ENCODE data around the gene ZNF683. TPM values are rescaled to one million over a fixed set of nuclear protein-coding genes. Genes with fewer than 3 reads are reported as not detected.

ZNF683 gene
- total and polyA plus RNA-seq, 9 of the 15 experiments (the other 6 are each of a cell fraction or from before 2014, with no cell fraction given), result not detected

DNA sequence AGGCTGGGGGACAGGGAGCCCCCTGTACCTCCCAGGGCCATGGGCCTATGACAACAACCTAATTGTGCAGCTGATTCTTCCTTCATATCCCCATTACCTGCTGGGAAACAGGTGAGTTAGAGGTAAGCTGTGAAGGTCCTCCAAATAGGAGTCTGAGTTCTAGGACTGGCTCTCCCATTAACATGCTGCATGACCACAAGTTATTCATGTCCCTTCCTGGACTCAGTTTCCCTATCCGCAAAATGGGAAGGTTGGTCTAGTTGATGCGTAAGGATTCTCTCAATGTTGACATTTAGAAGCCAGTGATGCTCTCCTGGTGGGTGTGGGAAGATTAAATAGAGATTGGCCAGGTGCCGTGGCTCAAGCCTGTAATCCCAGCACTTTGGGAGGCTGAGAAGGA, 4.1 kb downstream of the ZNF683 start:
- Histone ChIP-seq H3K36me3 (ENCODE audit: control insufficient read depth, insufficient read depth, low read length) (no peaks in the 10 kb centered on the region), H4K20me1 (replicated peaks; ENCODE audit: control insufficient read depth, insufficient read depth, low read length) (no peaks in the 10 kb centered on the region), H2AFZ (ENCODE audit: low read depth, low read length) (no peak overlapping the region), H3K27ac (ENCODE audit: extremely low read depth, low read depth, low read length) (no peak overlapping the region), H3K9me3 (replicated peaks; ENCODE audit: control insufficient read depth, insufficient read depth, low read depth, low read length) (peaks cover 4% of the 10 kb centered on the region; the same call in 1 of the 2 replicates), H3K79me2 (ENCODE audit: control insufficient read depth, insufficient read depth, low read length) (no peaks in the 10 kb centered on the region), H3K9me1 (ENCODE audit: control insufficient read depth, insufficient read depth, low read length) (no peaks in the 10 kb centered on the region), H3K27me3 (ENCODE audit: control insufficient read depth in 2 of 2, insufficient read depth in 2 of 2, low read length in 2 of 2) (no peaks in the 10 kb centered on the region), H3K4me3 (no peak overlapping the region), H3K4me1 (replicated peaks in 1 of 2; ENCODE audit: control insufficient read depth in 2 of 2, insufficient read depth in 2 of 2, low read length in 2 of 2) (peaks cover 0 to 9% of the 10 kb centered on the region in 2 experiments; a peak in 3 of 5 replicates), H3K9ac (ENCODE audit: insufficient read depth in 1 of 2, low read depth in 2 of 2, low read length in 2 of 2) (no peak overlapping the region), H3K4me2 (ENCODE audit: insufficient read depth, low read length) (no peak overlapping the region)
- 64% methylated on average over 3 of the region's 3 CpGs for WGBS (ENCODE audit: insufficient coverage, low coverage, missing lambda C conversion rate)
- TF ChIP-seq ZNF121 (CRISPR knock-in tag; conservative IDR thresholded peaks at IDR 0.05) (peak; percentile 58), ADNP (tag; IDR thresholded peaks at IDR 0.05) (0 out of 2 replicates have a peak, but pooled peaks have one; percentile 25), SREBF2 (CRISPR knock-in tag; IDR thresholded peaks at IDR 0.05) (no peak), RAD51 (IDR thresholded peaks at IDR 0.05; ENCODE audit: borderline replicate concordance, low read depth) (no peak), BCOR (IDR thresholded peaks at IDR 0.05) (peak; percentile 77), RBM25 (IDR thresholded peaks at IDR 0.05; ENCODE audit: low read depth, low read length, severe bottlenecking) (peak; percentile 62), KDM1A (IDR thresholded peaks at IDR 0.05) (peak in 1 of 2 experiments; percentile 31; a peak in 1 of 4 replicates), CAMTA2 (CRISPR knock-in tag; conservative IDR thresholded peaks at IDR 0.05) (no peak), CHD4 (IDR thresholded peaks at IDR 0.05; ENCODE audit: insufficient read depth, insufficient replicate concordance, low read depth, low read length, poor library complexity, severe bottlenecking) (peak; percentile 50)
- ATAC-seq, result no peak
- in situ Hi-C loops (cut with MboI) (no loop called here), intact Hi-C loops (cut with micrococcal nuclease) (loop anchor here (1.0 kb wide), 1 partner anchor 23 kb away; no protein-coding TSS in a partner anchor)
- BruUV-seq (replicated peaks), result no TSS peak
- no peak for FAIRE-seq
- ChIA-PET POLR2A (interaction anchor here (1.1 kb wide), 1 partner anchor 8 kb away, joined by 3 read pairs; no protein-coding TSS in a partner anchor), CTCF (ENCODE audit: low intra/inter-chr PET ratio) (no interaction called here)
- no peak for DNase-seq (ENCODE audit: extremely low read depth in 1 of 4, low spot score in 3 of 4)
